ENCODE data around the gene SYNGR2. TPM values are rescaled to one million over a fixed set of nuclear protein-coding genes. Genes with fewer than 3 reads are reported as not detected.

Gene SYNGR2
- total RNA-seq, 1 experiment from 2014 or later: 148 TPM

DNA sequence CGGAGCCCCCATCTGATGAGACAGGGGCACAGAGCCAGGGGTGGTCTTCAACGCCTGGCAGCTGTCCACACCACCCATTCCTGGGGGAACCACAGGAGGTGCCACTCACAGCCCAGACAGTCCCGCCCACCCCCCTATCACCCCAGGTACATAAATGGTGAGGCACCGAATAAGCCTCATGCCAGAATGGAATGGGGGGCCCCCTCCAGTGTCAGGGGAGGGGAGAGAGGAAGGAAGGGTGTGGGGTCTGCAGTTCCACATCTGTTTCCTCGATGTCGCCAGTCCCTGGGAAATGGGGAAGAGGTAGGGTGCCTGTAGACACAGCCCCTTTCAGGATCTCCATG lies 41.5 kb upstream of the SYNGR2 start (continued):
- TF ChIP-seq, protein P1, sequence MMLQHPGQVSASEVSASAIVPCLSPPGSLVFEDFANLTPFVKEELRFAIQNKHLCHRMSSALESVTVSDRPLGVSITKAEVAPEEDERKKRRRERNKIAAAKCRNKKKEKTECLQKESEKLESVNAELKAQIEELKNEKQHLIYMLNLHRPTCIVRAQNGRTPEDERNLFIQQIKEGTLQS (IDR thresholded peaks at IDR 0.05): no peak
- TF ChIP-seq FOSL1 (IDR thresholded peaks at IDR 0.05; ENCODE audit: low read depth) (no peak), EGR1 (IDR thresholded peaks at IDR 0.05; ENCODE audit: low read depth) (no peak)

DNA sequence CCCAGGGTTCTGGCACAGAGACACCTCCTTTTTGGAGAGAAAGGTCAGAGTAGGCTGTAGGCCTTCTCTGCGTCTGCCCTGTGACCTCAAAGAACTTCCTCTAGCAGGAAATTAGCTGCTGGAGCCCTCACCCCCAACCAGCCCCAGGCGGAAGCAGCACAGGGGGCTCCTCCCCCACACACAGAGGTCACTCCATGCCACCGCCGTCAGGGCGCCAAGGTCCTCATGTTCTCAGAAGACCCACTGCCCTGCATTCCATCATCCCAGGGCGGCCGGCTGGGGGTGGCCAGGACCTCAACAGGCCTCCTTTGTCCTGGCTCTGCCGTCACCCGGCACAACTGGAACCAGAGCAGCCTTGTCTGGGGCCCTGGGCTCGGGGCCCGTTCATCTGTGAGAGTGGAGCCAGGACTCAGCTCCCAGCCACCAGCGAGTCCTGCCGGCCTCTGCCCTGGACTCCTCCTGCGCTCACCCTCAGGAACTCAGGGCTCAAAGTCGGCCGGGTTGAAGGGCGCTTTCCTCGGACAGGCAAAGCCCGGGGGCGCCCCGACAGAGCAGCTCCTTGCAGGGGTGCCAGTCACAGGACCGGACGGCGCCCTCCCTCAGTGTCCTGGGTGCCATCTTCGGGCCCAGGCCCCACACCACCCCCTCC lies 41.0 kb upstream of the SYNGR2 start:
- ChIA-PET RAD21 (ENCODE audit: low non-redundant PET in 1 of 2, low total read pairs in 2 of 2, uncharacterized antibody in 2 of 2, unreplicated experiment in 2 of 2) (interaction anchor here in 1 of 2 experiments (1.1 kb wide), 1 partner anchor 124 kb away, joined by 4 read pairs; no protein-coding TSS in a partner anchor), POLR2A (interaction anchor here (1.0 to 4.2 kb wide), 6 partner anchors 8 to 60 kb away, joined by 3 to 35 read pairs (median 10); partner anchors contain the start of genes AFMID and TK1), CTCF (interaction anchor here (1.2 to 2.1 kb wide), 3 partner anchors 10 to 15 kb away, joined by 6 to 9 read pairs (median 6); no protein-coding TSS in a partner anchor)
- peak overlapping the region; percentile 77 for H3K9ac ChIP-seq (ENCODE audit: low read length)
- DNase-seq (ENCODE audit: low read depth, low spot score): no peak
- TF ChIP-seq FOSL1 (IDR thresholded peaks at IDR 0.05; ENCODE audit: low read depth) (no peak), POLR2AphosphoS5 (IDR thresholded peaks at IDR 0.05; ENCODE audit: low read depth, low read length) (no peak), CEBPB (IDR thresholded peaks at IDR 0.05; ENCODE audit: low read depth) (no peak), EGR1 (IDR thresholded peaks at IDR 0.05; ENCODE audit: low read depth) (no peak)
- peaks cover 5 to 17% of the 10 kb centered on the region in 2 experiments; a peak in 3 of 4 replicates for H3K36me3 ChIP-seq (ENCODE audit: control insufficient read depth in 1 of 2, insufficient read depth in 2 of 2, low read length in 2 of 2)
- no peaks in the 10 kb centered on the region for H3K9me3 ChIP-seq (ENCODE audit: control insufficient read depth in 1 of 2, insufficient read depth in 1 of 2, low read depth in 1 of 2, low read length in 2 of 2)
- no peak overlapping the region for H2AFZ ChIP-seq (ENCODE audit: low read depth, low read length, poor library complexity, severe bottlenecking)
- peak overlapping the region; percentile 95 for H3K27ac ChIP-seq (ENCODE audit: low read depth, low read length)
- peak overlapping the region; percentile 89 to 92 for H3K4me3 ChIP-seq (replicated peaks in 1 of 2; ENCODE audit: low read depth in 1 of 2, low read length in 2 of 2)
- no peaks in the 10 kb centered on the region for H3K9me2 ChIP-seq (ENCODE audit: insufficient read depth)
- no TSS peak for BruUV-seq (replicated peaks)
- peaks cover 32 to 52% of the 10 kb centered on the region in 2 experiments for H3K4me1 ChIP-seq (ENCODE audit: control insufficient read depth in 1 of 2, insufficient read depth in 2 of 2, low read length in 2 of 2)
- H4K20me1 ChIP-seq (ENCODE audit: insufficient read depth): no peaks in the 10 kb centered on the region
- no peaks in the 10 kb centered on the region for H3K27me3 ChIP-seq (ENCODE audit: insufficient read depth, low read length)
- H3K79me2 ChIP-seq (ENCODE audit: insufficient read depth, low read length): peaks cover 17% of the 10 kb centered on the region; the same call in 1 of the 2 replicates
- intact Hi-C loops (cut with micrococcal nuclease): loop anchor here (5.0 kb wide), 1 partner anchor 125 kb away; no protein-coding TSS in a partner anchor
- ATAC-seq: peak; percentile 10
- peak overlapping the region; percentile 96 for H3K4me2 ChIP-seq (ENCODE audit: low read length)
